ENCODE data around the gene KCNK10. TPM values are rescaled to one million over a fixed set of nuclear protein-coding genes. Genes with fewer than 3 reads are reported as not detected.

KCNK10 gene
- polyA plus RNA-seq, 3 donors, result 0.05 TPM; not detected in 2

DNA sequence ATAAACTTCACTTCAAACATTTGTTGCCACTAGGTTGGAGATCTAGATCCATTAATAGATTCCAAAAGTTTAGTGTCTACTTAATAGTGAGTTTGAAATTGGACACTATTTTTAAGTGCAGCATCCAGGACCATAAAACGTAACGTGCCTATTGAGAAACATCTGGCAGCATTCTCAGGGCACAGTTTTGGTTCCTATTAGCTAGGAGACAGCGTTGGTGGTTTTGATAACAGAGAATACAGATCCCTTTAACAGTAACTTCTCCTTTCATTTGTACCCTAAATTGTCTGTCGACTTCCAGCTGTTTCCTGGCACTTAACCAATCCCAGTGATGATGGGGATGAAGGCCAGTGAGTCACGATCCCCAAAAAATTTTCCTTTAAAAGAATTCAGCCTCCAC is 25.8 kb downstream of the KCNK10 start:
- no peak overlapping the region for H3K4me3 ChIP-seq (replicated peaks in 1 of 3; ENCODE audit: low read depth in 2 of 3, low read length in 3 of 3)
- no peak overlapping the region for H3K27ac Mint-ChIP-seq
- peaks cover 50% of the 10 kb centered on the region for H3K4me1 Mint-ChIP-seq
- DNase-seq, result peak; percentile 16 to 40 (median 27)
- H3K36me3 Mint-ChIP-seq, result no peaks in the 10 kb centered on the region
- H3K36me3 ChIP-seq (replicated peaks in 1 of 2; ENCODE audit: control insufficient read depth in 1 of 2, insufficient read depth in 2 of 2, low read length in 2 of 2), result no peaks in the 10 kb centered on the region
- peaks cover 0 to 2% (median 0%) of the 10 kb centered on the region in 7 donors for H3K9me3 Mint-ChIP-seq
- no peaks in the 10 kb centered on the region for H3K27me3 ChIP-seq (ENCODE audit: control insufficient read depth in 2 of 2, insufficient read depth in 2 of 2, low read length in 2 of 2)
- H3K79me2 ChIP-seq (ENCODE audit: insufficient read depth, low read length), result no peaks in the 10 kb centered on the region
- TF ChIP-seq, protein P1, sequence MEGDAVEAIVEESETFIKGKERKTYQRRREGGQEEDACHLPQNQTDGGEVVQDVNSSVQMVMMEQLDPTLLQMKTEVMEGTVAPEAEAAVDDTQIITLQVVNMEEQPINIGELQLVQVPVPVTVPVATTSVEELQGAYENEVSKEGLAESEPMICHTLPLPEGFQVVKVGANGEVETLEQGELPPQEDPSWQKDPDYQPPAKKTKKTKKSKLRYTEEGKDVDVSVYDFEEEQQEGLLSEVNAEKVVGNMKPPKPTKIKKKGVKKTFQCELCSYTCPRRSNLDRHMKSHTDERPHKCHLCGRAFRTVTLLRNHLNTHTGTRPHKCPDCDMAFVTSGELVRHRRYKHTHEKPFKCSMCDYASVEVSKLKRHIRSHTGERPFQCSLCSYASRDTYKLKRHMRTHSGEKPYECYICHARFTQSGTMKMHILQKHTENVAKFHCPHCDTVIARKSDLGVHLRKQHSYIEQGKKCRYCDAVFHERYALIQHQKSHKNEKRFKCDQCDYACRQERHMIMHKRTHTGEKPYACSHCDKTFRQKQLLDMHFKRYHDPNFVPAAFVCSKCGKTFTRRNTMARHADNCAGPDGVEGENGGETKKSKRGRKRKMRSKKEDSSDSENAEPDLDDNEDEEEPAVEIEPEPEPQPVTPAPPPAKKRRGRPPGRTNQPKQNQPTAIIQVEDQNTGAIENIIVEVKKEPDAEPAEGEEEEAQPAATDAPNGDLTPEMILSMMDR (IDR thresholded peaks at IDR 0.05), result no peak
- H4K20me1 ChIP-seq (ENCODE audit: insufficient read depth, low read length), result no peaks in the 10 kb centered on the region
- peaks cover 34 to 41% of the 10 kb centered on the region in 2 donors for H3K4me1 ChIP-seq (ENCODE audit: control insufficient read depth in 1 of 2, insufficient read depth in 2 of 2, low read length in 2 of 2)
- peaks cover 0 to 7% (median 4%) of the 10 kb centered on the region in 3 donors for H3K27me3 Mint-ChIP-seq (ENCODE audit: low read depth in 3 of 3)
- 0% methylated on average over 1 of the region's 5 CpGs for WGBS (ENCODE audit: insufficient coverage)
- no peak overlapping the region for H3K9ac ChIP-seq (ENCODE audit: insufficient read depth, low read length, poor library complexity, severe bottlenecking)
- no peak overlapping the region for H3K27ac ChIP-seq (ENCODE audit: low read depth in 1 of 2, low read length in 2 of 2)
- no peak overlapping the region for H3K4me3 Mint-ChIP-seq
- intact Hi-C loops (cut with micrococcal nuclease), result no loop called here
- H3K9me3 ChIP-seq (replicated peaks in 1 of 2; ENCODE audit: control insufficient read depth in 1 of 2, insufficient read depth in 1 of 2, low read length in 2 of 2), result no peaks in the 10 kb centered on the region
- H2AFZ ChIP-seq (ENCODE audit: insufficient read depth, low read depth, low read length, poor library complexity, severe bottlenecking), result no peak overlapping the region
- no peak overlapping the region for H3K4me2 ChIP-seq (replicated peaks; ENCODE audit: extremely low read depth, low read length, poor library complexity, severe bottlenecking)

DNA sequence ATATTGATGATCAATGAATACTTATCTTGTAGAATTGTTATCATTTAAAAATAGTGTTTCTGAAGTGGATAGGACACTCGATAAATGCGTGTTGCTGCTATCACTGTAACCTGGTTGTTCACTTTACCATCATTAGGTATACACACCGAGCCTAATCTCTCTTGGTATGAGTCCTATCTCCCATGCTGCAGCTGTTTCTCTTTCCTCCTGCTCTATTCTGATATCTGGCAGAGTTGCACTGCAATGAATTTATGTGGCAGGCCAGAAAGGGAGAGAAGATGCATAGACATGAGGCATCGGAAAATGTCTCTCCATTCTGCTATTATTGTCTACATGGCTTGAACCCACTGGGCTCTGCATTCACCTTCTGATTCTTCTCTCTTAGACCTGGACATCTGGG is 26.7 kb downstream of the KCNK10 start:
- no peaks in the 10 kb centered on the region for H3K79me2 ChIP-seq (ENCODE audit: insufficient read depth, low read length)
- peaks cover 0 to 7% (median 4%) of the 10 kb centered on the region in 3 donors for H3K27me3 Mint-ChIP-seq (ENCODE audit: low read depth in 3 of 3)
- H4K20me1 ChIP-seq (ENCODE audit: insufficient read depth, low read length), result no peaks in the 10 kb centered on the region
- peaks cover 34 to 37% of the 10 kb centered on the region in 2 donors for H3K4me1 ChIP-seq (ENCODE audit: control insufficient read depth in 1 of 2, insufficient read depth in 2 of 2, low read length in 2 of 2)
- H3K27me3 ChIP-seq (ENCODE audit: control insufficient read depth in 2 of 2, insufficient read depth in 2 of 2, low read length in 2 of 2), result no peaks in the 10 kb centered on the region
- H3K4me3 ChIP-seq (replicated peaks in 1 of 3; ENCODE audit: low read depth in 2 of 3, low read length in 3 of 3), result no peak overlapping the region
- no peaks in the 10 kb centered on the region for H3K9me3 Mint-ChIP-seq
- intact Hi-C loops (cut with micrococcal nuclease), result no loop called here
- WGBS (ENCODE audit: insufficient coverage), result no CpG with 5 or more reads among the region's 4 CpGs
- TF ChIP-seq, protein P1 (IDR thresholded peaks at IDR 0.05), result no peak
- H3K4me1 Mint-ChIP-seq, result peaks cover 41% of the 10 kb centered on the region
- H3K36me3 Mint-ChIP-seq, result no peaks in the 10 kb centered on the region
- no peak overlapping the region for H3K9ac ChIP-seq (ENCODE audit: insufficient read depth, low read length, poor library complexity, severe bottlenecking)
- no peaks in the 10 kb centered on the region for H3K9me3 ChIP-seq (replicated peaks in 1 of 2; ENCODE audit: control insufficient read depth in 1 of 2, insufficient read depth in 1 of 2, low read length in 2 of 2)
- H3K36me3 ChIP-seq (replicated peaks in 1 of 2; ENCODE audit: control insufficient read depth in 1 of 2, insufficient read depth in 2 of 2, low read length in 2 of 2), result no peaks in the 10 kb centered on the region
- no peak overlapping the region for H3K4me3 Mint-ChIP-seq
- H3K27ac Mint-ChIP-seq, result no peak overlapping the region
- no peak overlapping the region for H3K27ac ChIP-seq (ENCODE audit: low read depth in 1 of 2, low read length in 2 of 2)
- no peak overlapping the region for H2AFZ ChIP-seq (ENCODE audit: insufficient read depth, low read depth, low read length, poor library complexity, severe bottlenecking)
- no peak for DNase-seq
- H3K4me2 ChIP-seq (replicated peaks; ENCODE audit: extremely low read depth, low read length, poor library complexity, severe bottlenecking), result no peak overlapping the region

Data from CD14-positive monocyte (primary cell).